Muscle layer of colon (tissue), 2 donors: ENCODE data around the gene KIF1B.
"Not testable (repeated sequence)": the region's sequence is repeated elsewhere in the genome, so short reads cannot be mapped to it uniquely, and the experiment has no call there.

Experiments
- H3K27ac ChIP-seq: one replicate; pipeline ENCODE4 v1.7.0; 2013; ENCODE audit warnings: low read depth, mild to moderate bottlenecking, low read length, moderate library complexity
- H3K27me3 ChIP-seq, 2 donors: one replicate each; pipeline ENCODE4 v1.7.0; 2013; ENCODE audit warnings: low read length in 2 of 2, mild to moderate bottlenecking in 2 of 2; ENCODE audit not compliant: insufficient read depth in 2 of 2, control insufficient read depth in 1 of 2
- H3K36me3 ChIP-seq: one replicate; pipeline ENCODE4 v1.7.0; 2013; ENCODE audit warnings: mild to moderate bottlenecking, low read length; ENCODE audit not compliant: insufficient read depth
- H3K4me1 ChIP-seq: one replicate; pipeline ENCODE4 v1.7.0; 2013; ENCODE audit warnings: mild to moderate bottlenecking, low read length; ENCODE audit not compliant: insufficient read depth
- H3K4me3 ChIP-seq, 2 donors: one replicate each; pipeline ENCODE4 v1.7.0; 2013; ENCODE audit warnings: low read length in 2 of 2, low read depth in 1 of 2, mild to moderate bottlenecking in 1 of 2, moderate library complexity in 1 of 2
- H3K9ac ChIP-seq: one replicate; pipeline ENCODE4 v1.7.0; 2013; ENCODE audit warnings: low read length
- H3K9me3 ChIP-seq: one replicate; pipeline ENCODE4 v1.7.0; 2013; ENCODE audit warnings: mild to moderate bottlenecking, low read length
- donor health status: abdominal sarcoma.
- donor health status: Adenocarcinoma of cecum.

The KIF1B gene

DNA sequence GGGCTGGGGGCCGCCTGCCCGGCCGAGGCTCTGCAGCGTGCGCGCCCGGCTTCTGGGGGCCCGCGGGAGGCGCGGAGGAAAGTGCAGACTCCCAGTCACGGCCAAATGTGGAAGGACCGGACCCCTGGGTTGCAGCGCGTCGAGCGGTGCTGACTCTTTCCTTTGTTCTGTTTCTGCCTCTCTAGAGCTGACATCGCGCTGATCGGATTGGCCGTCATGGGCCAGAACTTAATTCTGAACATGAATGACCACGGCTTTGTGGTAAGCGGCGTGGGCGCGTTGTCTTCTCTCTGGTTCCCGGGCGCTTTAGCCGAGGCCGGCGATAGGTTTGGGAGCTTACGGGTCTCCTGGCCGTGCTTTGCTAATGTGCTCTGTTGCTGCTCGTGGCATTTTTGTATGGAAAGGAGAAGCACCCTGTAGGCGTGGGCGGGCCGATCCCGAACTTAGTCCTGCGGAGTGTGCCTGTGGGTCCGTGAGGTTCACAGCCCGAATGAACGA, 189.1 kb downstream of the KIF1B start:
- Histone ChIP-seq H3K27ac (peak overlapping the region; percentile 78), H3K27me3 (no peaks in the 10 kb centered on the region), H3K4me1 (peaks cover 12% of the 10 kb centered on the region), H3K4me3 (peak overlapping the region; percentile 82 to 94), H3K36me3 (peaks cover 13% of the 10 kb centered on the region), H3K9me3 (no peaks in the 10 kb centered on the region), H3K9ac (peak overlapping the region; percentile 26)

DNA sequence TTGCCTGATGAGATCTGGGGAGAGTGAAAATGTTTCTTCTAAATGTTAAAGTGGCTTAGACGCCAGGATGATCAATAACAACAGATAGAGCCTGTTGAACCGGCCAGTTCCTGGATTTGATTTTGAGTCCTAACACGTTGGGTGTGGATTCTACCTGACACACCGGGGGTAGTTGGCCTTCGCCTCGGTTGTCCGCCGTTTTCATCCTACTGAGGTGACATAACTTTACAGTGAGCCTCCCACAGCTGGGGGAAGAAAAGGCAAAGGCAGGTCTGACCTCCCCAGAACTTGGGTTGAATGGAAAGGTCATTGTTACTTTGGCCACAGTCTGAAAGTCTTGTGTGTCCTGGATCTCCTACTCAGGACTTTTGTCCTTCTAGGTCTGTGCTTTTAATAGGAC, 189.6 kb downstream of the KIF1B start:
- H3K9ac ChIP-seq: peak overlapping the region; percentile 26
- H3K4me1 ChIP-seq: peaks cover 12% of the 10 kb centered on the region
- no peaks in the 10 kb centered on the region for H3K9me3 ChIP-seq
- H3K4me3 ChIP-seq: peak overlapping the region; percentile 82 to 94
- no peak overlapping the region for H3K27ac ChIP-seq
- no peaks in the 10 kb centered on the region for H3K27me3 ChIP-seq
- peaks cover 16% of the 10 kb centered on the region for H3K36me3 ChIP-seq

DNA sequence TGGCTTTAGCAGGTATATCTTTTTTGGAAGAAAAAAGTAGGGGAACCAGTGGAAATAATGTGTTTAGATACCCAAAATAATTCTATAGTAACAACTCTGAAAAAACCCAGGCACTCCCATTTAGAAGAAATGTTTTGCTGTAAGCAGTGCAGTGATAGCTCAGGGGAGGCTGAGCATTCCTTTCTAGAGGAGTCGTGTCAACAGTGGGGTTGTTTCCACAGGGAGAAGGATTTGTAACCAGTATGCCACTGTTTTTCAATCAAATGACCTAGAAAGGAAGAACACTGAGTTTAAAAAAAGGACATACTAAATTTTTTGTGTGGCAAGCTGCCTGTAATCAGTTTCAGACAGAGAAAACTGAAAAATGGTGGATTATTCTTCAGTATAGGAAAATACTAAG, 190.9 kb downstream of the KIF1B start:
- H3K4me1 ChIP-seq: peaks cover 12% of the 10 kb centered on the region
- no peaks in the 10 kb centered on the region for H3K27me3 ChIP-seq
- no peak overlapping the region for H3K9ac ChIP-seq
- H3K4me3 ChIP-seq: no peak overlapping the region
- no peak overlapping the region for H3K27ac ChIP-seq
- peaks cover 22% of the 10 kb centered on the region for H3K36me3 ChIP-seq
- no peaks in the 10 kb centered on the region for H3K9me3 ChIP-seq

DNA sequence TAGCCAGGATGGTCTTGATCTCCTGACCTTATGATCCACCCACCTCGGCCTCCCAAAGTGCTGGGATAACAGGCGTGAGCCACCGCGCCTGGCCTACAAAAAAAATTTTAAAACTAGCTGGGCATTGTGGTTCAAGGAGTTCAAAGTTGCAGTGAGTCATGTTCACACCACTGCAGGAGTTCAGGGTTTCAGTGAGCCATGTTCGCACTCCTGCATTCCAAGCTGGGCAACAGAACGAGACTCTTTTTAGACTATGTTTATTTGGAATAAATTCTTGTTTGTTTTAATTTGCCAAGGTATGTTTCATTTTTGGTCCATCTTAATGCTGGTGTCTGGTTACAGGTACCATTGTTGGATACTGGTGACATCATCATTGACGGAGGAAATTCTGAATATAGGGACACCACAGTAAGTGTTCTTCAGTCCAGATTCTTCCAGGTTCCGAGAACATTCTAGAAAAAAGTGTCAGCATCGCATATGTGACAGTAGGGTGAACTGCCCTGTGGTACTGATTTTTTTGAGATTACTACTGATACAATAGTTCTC, 192.4 kb downstream of the KIF1B start:
- Histone ChIP-seq H3K36me3 (peaks cover 31% of the 10 kb centered on the region), H3K9me3 (no peaks in the 10 kb centered on the region), H3K4me1 (peaks cover 12% of the 10 kb centered on the region), H3K4me3 (no peak overlapping the region), H3K9ac (no peak overlapping the region), H3K27me3 (no peaks in the 10 kb centered on the region), H3K27ac (no peak overlapping the region)

DNA sequence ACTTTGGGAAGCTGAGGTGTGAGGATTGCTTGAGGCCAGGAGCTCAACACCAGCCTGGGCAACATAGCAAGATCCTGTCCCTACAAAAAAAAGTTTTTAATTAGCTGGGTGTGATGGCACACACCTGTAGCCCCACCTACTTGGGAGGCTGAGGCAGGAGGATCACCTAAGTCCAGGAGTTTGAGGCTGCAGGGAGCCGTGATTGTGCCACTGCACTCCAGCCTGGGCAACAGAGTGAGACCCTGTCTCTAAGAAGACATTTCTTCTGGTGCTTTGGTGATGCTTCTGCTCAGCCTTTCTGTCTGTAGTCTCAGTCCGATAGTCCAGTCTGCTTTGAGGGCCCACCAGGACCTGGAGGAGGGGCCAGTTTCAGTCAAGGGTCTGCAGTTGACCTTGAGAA, 196.8 kb downstream of the KIF1B start:
- Histone ChIP-seq H3K4me1 (no peaks in the 10 kb centered on the region), H3K36me3 (peaks cover 67% of the 10 kb centered on the region), H3K4me3 (no peak overlapping the region), H3K27ac (no peak overlapping the region), H3K9me3 (no peaks in the 10 kb centered on the region), H3K9ac (no peak overlapping the region), H3K27me3 (no peaks in the 10 kb centered on the region)

DNA sequence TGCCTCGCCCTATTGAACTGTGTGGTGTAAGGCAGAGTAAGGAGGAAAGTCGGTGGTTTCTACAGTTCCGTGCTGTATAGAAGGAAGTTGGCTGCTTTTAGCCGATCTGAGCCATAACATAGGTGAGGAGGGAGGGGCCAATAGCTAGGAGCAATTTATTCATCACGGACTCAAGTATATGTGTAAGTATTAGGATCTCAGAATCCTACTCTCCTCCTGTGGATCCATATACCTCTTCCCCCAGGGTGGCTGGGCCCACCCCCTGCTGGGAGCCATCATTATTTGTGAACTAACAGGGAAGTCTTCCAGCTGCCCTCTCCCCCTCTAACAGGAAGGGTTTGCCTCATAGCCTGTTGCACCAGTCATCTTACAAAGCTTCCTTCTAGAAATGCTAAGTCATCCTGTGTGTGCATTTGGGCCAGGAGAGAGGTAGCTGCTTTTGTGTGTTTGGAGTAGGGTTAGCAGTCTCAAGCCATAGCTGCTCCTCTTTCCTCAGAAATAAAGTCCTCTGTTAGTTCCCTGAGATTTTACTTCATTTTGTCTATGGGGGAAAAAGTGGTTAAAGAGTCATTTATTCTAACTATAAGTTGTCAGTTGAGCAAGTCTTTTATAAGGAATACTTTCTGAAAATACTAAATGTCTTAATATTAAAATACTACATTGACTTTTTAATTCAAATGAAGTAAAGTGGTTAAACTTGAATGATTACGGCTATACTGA, 205.0 kb downstream of the KIF1B start:
- Histone ChIP-seq H3K9ac (no peak overlapping the region), H3K36me3 (peaks cover 59% of the 10 kb centered on the region), H3K27ac (no peak overlapping the region), H3K27me3 (no peaks in the 10 kb centered on the region), H3K9me3 (no peaks in the 10 kb centered on the region), H3K4me1 (no peaks in the 10 kb centered on the region), H3K4me3 (no peak overlapping the region)

DNA sequence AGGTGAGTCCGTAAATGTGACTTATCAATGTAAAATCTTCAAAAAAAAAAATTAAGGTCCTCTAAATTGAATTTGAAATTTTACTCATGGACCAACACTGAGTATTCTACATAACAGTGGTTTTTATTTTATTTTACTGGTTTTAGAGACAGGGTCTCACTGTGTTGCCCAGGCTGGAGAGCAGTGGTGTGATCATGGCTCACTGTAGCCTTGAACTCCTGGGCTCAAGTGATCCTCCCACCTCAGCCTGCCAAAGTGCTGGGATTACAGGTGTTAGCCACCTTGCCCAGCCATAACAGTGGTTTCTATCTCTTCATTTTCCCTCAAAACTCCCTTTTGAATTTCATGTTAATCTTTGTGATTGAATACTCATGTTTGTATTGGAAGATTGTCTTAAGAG, 205.6 kb downstream of the KIF1B start:
- H3K27ac ChIP-seq, H3K9me3 ChIP-seq, H3K4me3 ChIP-seq, H3K27me3 ChIP-seq, H3K4me1 ChIP-seq, H3K9ac ChIP-seq: not testable (repeated sequence)
- peaks cover 61% of the 10 kb centered on the region for H3K36me3 ChIP-seq

DNA sequence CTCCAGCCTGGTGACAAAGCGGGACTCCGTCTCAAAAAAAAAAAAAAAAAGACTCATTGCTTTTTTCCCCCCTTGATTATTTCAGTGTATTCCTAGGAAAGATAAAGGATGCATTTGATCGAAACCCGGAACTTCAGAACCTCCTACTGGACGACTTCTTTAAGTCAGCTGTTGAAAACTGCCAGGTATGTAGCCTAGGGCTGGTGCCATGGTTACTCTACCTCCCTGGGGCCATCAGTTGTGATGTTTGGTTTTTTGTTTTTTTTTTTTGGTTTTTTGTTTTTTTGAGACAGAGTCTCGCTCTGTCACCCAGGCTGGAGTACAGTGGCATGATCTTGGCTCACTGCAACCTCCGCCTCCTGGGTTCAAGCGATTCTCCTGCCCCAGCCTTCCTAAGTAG, 208.4 kb downstream of the KIF1B start:
- not testable (repeated sequence) for H3K27ac ChIP-seq, H3K4me3 ChIP-seq, H3K4me1 ChIP-seq, H3K9ac ChIP-seq, H3K9me3 ChIP-seq, H3K27me3 ChIP-seq
- H3K36me3 ChIP-seq: peaks cover 38% of the 10 kb centered on the region

DNA sequence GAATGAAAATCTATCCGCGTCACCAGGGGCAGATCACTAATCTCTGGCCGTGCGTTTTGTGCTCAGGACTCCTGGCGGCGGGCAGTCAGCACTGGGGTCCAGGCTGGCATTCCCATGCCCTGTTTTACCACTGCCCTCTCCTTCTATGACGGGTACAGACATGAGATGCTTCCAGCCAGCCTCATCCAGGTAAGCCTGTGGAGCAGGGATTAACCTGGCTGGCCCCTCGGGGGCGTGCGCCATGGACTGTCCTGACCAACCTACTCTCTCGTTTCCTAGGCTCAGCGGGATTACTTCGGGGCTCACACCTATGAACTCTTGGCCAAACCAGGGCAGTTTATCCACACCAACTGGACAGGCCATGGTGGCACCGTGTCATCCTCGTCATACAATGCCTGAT, 209.0 kb downstream of the KIF1B start:
- Histone ChIP-seq H3K9ac (no peak overlapping the region), H3K9me3 (no peaks in the 10 kb centered on the region), H3K4me3 (no peak overlapping the region), H3K27ac (no peak overlapping the region), H3K4me1 (peaks cover 2% of the 10 kb centered on the region), H3K27me3 (no peaks in the 10 kb centered on the region), H3K36me3 (peaks cover 38% of the 10 kb centered on the region)

DNA sequence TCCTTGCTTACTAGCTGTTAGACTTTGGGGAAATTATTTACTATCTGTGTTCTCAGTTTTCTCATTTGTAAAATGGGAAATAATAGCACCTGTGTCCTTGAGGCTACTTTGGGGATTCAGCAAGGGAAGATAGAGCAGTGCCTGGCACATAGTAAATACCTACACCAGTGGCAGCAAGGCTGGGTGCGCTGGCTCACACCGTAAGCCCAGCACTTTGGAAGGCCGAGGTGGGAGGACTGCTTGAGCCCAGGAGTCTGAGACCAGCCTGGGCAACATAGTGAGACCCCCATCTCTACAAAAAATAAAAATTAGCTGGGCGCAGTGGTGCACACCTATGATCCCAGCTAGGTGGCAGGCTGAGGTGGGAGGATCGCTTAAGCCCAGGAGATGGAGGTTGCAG, 211.3 kb downstream of the KIF1B start:
- Histone ChIP-seq H3K36me3 (peaks cover 30% of the 10 kb centered on the region), H3K4me1 (peaks cover 3% of the 10 kb centered on the region), H3K27me3 (no peaks in the 10 kb centered on the region), H3K27ac (no peak overlapping the region), H3K4me3 (no peak overlapping the region), H3K9me3 (no peaks in the 10 kb centered on the region), H3K9ac (no peak overlapping the region)

DNA sequence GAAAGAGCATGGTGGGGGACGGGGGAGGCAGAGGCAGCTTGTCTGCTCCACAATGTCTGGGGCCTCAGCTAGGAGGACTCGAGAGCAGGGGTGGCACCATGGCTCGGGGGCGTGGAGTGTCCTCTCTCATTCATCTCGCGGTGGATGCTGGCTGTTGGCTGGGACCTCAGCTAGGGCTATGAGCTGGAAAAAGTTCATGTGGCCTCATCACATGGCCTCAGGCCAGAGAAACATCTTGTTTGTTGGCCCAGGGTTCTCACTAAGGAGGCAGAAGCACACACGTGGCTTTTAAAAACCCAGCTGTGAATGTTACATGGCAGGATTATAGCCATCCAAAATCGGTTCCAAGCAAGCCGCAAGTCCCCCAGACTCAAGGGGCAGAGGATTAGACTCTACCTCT, 213.7 kb downstream of the KIF1B start:
- H3K4me1 ChIP-seq: peaks cover 3% of the 10 kb centered on the region
- H3K4me3 ChIP-seq: no peak overlapping the region
- H3K27ac ChIP-seq: no peak overlapping the region
- H3K36me3 ChIP-seq: peaks cover 18% of the 10 kb centered on the region
- H3K27me3 ChIP-seq: no peaks in the 10 kb centered on the region
- H3K9me3 ChIP-seq: no peaks in the 10 kb centered on the region
- no peak overlapping the region for H3K9ac ChIP-seq

DNA sequence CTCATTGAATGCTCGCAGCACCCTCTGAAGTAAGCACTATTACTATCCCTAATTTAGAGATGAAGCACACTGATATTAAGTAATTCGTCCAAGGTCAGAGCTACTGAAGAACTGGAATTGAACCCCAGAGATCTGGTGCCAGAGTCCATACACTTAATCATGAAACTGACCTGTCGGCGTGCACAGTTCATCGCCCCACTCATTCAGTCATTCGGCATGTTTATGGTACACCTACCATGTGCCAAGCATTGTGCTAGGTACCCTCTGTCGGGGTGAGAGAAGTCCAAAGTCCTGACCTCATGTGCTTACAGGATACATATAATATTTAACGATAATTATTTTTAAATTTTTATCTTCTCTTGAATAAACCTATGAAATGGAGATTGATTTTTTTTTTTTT, 214.3 kb downstream of the KIF1B start:
- Histone ChIP-seq H3K27ac (no peak overlapping the region), H3K36me3 (peaks cover 13% of the 10 kb centered on the region), H3K4me3 (no peak overlapping the region), H3K9ac (no peak overlapping the region), H3K4me1 (peaks cover 3% of the 10 kb centered on the region), H3K9me3 (no peaks in the 10 kb centered on the region), H3K27me3 (no peaks in the 10 kb centered on the region)
